DOHH2 (cell line): ENCODE measurements around the gene JAK1.

Source experiments
- EZH2phosphoT487 ChIP-seq: fragments of 200-600 bp; sonication (generic); IDR thresholded peaks from 2 replicates; pipeline ENCODE4 v1.6.1; 2017; ENCODE audit warnings: borderline replicate concordance, mild to moderate bottlenecking, antibody characterized with exemption, low read length, moderate library complexity, mixed read lengths
- TF ChIP-seq, protein P1 (sequence below): fragments of 200-600 bp; sonication (generic); IDR thresholded peaks from one replicate; pipeline ENCODE4 v1.5.1; 2014; ENCODE audit warnings: antibody characterized with exemption, mild to moderate bottlenecking, low read depth, low read length; ENCODE audit not compliant: poor library complexity, severe bottlenecking

DNA sequence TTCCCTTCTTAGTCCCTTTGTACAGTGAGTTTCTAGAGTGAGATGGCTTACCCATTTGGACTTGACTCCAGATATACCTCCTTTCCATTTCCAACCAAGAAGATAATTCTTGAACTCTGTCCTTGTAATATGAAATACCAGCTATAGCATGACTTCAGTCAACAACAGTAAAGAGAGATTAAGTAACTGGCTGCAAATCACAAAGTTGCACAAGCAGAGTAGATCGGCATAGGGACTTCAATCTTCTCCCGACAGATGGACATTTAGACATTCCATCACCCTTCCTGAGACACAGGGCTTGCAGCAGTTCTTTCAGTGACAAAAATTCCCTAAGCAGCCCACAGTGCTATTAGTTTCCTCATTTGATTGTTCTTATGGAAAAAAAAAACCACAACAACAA, 44.6 kb downstream of the JAK1 start:
- TF ChIP-seq, protein P1, sequence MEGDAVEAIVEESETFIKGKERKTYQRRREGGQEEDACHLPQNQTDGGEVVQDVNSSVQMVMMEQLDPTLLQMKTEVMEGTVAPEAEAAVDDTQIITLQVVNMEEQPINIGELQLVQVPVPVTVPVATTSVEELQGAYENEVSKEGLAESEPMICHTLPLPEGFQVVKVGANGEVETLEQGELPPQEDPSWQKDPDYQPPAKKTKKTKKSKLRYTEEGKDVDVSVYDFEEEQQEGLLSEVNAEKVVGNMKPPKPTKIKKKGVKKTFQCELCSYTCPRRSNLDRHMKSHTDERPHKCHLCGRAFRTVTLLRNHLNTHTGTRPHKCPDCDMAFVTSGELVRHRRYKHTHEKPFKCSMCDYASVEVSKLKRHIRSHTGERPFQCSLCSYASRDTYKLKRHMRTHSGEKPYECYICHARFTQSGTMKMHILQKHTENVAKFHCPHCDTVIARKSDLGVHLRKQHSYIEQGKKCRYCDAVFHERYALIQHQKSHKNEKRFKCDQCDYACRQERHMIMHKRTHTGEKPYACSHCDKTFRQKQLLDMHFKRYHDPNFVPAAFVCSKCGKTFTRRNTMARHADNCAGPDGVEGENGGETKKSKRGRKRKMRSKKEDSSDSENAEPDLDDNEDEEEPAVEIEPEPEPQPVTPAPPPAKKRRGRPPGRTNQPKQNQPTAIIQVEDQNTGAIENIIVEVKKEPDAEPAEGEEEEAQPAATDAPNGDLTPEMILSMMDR = no peak
- TF ChIP-seq EZH2phosphoT487 = no peak
